Measurements from ENCODE around the gene HYOU1.
"Not testable (repeated sequence)": the region's sequence is repeated elsewhere in the genome, so short reads cannot be mapped to it uniquely, and the experiment has no call there.

The HYOU1 gene

GRCh38 chr11:119018074-119018938 lies 38.7 kb downstream of the HYOU1 start, which contains the start of the genes RPS25 and TRAPPC4:
RPS25 (minus strand) TSS chr11:119018343; CDS start chr11:119018284, 59 bp downstream.
TRAPPC4 (plus strand) TSS chr11:119018766; CDS start chr11:119018796, 30 bp downstream.
- H4K20me1 ChIP-seq (ENCODE audit: insufficient read depth), result no peaks in the 10 kb centered on the region
- peak within 1 kb of the TSS; percentile 89 for H3K9ac ChIP-seq
- peaks cover 58% of the 10 kb centered on the region for H3K79me2 ChIP-seq (ENCODE audit: insufficient read depth, low read depth)
- H3K4me2 ChIP-seq, result peak within 1 kb of the TSS; percentile 88
- peaks cover 41% of the 10 kb centered on the region for H3K4me1 ChIP-seq (ENCODE audit: low read depth, poor library complexity, severe bottlenecking)
- H2AFZ ChIP-seq (ENCODE audit: low read depth), result peak within 1 kb of the TSS; percentile 24
- no peaks in the 10 kb centered on the region for H3K27me3 ChIP-seq (ENCODE audit: insufficient read depth, low read depth)
- TF ChIP-seq CTCF (conservative IDR thresholded peaks at IDR 0.05; ENCODE audit: low read depth, low read length), result no peak
- no peaks in the 10 kb centered on the region; the same call in 1 of the 2 replicates for H3K36me3 ChIP-seq (ENCODE audit: insufficient read depth)
- H3K4me3 ChIP-seq (IDR thresholded peaks at IDR 0.05; ENCODE audit: insufficient read depth, low read depth, low read length), result no peak within 1 kb of the TSS
- peak within 1 kb of the TSS; percentile 78 for H3K27ac ChIP-seq

DNA sequence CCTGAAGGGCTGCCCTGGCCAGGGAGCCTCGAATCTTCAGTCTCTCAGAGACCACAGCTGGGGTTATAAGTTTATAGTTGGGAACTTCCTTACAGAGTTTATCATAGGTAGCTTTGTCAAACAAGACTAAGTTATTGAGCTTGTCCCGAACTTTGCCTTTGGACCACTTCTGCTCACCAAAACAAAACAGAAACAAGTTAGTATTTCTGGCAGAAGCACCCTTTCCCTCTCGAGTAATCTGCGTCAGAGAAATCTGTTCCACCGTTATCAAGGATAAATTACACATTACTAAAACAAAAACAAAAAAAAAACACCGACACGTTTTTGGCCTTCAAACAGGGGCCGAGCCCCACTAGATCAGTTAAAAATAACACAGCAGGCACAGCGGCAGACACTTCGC lies 39.6 kb downstream of the HYOU1 start:
- peaks cover 36% of the 10 kb centered on the region for H3K4me1 ChIP-seq (ENCODE audit: low read depth, poor library complexity, severe bottlenecking)
- not testable (repeated sequence) for H3K4me3 ChIP-seq (IDR thresholded peaks at IDR 0.05; ENCODE audit: insufficient read depth, low read depth, low read length); H4K20me1 ChIP-seq (ENCODE audit: insufficient read depth); H3K27me3 ChIP-seq (ENCODE audit: insufficient read depth, low read depth); H3K36me3 ChIP-seq (ENCODE audit: insufficient read depth); H2AFZ ChIP-seq (ENCODE audit: low read depth)
- peak overlapping the region; percentile 88 for H3K4me2 ChIP-seq
- peaks cover 58% of the 10 kb centered on the region for H3K79me2 ChIP-seq (ENCODE audit: insufficient read depth, low read depth)
- H3K27ac ChIP-seq, result peak overlapping the region; percentile 78
- peak overlapping the region; percentile 89 for H3K9ac ChIP-seq

- Histone ChIP-seq H3K4me2 (peak overlapping the region; percentile 88), H3K4me3 (IDR thresholded peaks at IDR 0.05; ENCODE audit: insufficient read depth, low read depth, low read length) (no peak overlapping the region), H2AFZ (ENCODE audit: low read depth) (no peak overlapping the region), H3K79me2 (ENCODE audit: insufficient read depth, low read depth) (peaks cover 48% of the 10 kb centered on the region), H3K4me1 (ENCODE audit: low read depth, poor library complexity, severe bottlenecking) (peaks cover 26% of the 10 kb centered on the region), H3K36me3 (ENCODE audit: insufficient read depth) (no peaks in the 10 kb centered on the region; the same call in 1 of the 2 replicates), H3K27me3 (ENCODE audit: insufficient read depth, low read depth) (no peaks in the 10 kb centered on the region), H4K20me1 (ENCODE audit: insufficient read depth) (no peaks in the 10 kb centered on the region), H3K27ac (no peak overlapping the region; the same call in 1 of the 2 replicates), H3K9ac (no peak overlapping the region)
- TF ChIP-seq CTCF (conservative IDR thresholded peaks at IDR 0.05; ENCODE audit: low read depth, low read length), result no peak
Measured at GRCh38 chr11:119016216-119017009, 40.6 kb downstream of the HYOU1 start.

GRCh38 chr11:119015054-119015611 lies 41.9 kb downstream of the HYOU1 start:
- no peak overlapping the region for H2AFZ ChIP-seq (ENCODE audit: low read depth)
- H3K4me1 ChIP-seq (ENCODE audit: low read depth, poor library complexity, severe bottlenecking), result peaks cover 16% of the 10 kb centered on the region
- H3K27ac ChIP-seq, result no peak overlapping the region
- H3K36me3 ChIP-seq (ENCODE audit: insufficient read depth), result no peaks in the 10 kb centered on the region; the same call in 1 of the 2 replicates
- no peak overlapping the region for H3K4me2 ChIP-seq
- H4K20me1 ChIP-seq (ENCODE audit: insufficient read depth), result no peaks in the 10 kb centered on the region
- no peak overlapping the region for H3K4me3 ChIP-seq (IDR thresholded peaks at IDR 0.05; ENCODE audit: insufficient read depth, low read depth, low read length)
- no peaks in the 10 kb centered on the region for H3K27me3 ChIP-seq (ENCODE audit: insufficient read depth, low read depth)
- TF ChIP-seq CTCF (conservative IDR thresholded peaks at IDR 0.05; ENCODE audit: low read depth, low read length), result no peak
- no peak overlapping the region for H3K9ac ChIP-seq
- peaks cover 35% of the 10 kb centered on the region for H3K79me2 ChIP-seq (ENCODE audit: insufficient read depth, low read depth)

All from KMS-11 (cell line).